Dedifferentiated amniotic fluid mesenchymal stem cell (primary cell): ENCODE measurements around the gene GDF9.

Experiments used
- DNase-seq: peaks from one replicate; pipeline ENCODE4 v3.0.0-alpha.2; 2016; ENCODE audit errors: extremely low spot score

Gene GDF9

DNA sequence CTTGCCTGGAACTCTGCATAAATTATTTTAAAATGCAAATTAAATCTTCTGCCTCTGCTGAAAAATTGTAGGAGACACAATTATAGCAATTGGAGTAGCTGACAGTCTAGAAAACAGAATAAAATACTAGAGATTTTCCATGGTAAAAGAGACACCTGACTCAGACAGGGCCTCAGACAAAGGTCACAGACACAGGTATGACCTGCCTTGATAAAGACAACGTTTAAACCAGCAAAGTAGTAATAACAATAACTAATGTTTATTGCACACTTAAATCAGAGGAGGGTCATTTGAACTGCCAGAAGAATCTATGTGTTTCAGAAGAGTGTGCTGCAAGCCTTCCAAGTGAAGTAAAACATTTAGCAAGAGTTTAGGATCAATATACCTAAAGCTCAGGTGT lies 49.3 kb downstream of the GDF9 start:
- DNase-seq: no peak

DNA sequence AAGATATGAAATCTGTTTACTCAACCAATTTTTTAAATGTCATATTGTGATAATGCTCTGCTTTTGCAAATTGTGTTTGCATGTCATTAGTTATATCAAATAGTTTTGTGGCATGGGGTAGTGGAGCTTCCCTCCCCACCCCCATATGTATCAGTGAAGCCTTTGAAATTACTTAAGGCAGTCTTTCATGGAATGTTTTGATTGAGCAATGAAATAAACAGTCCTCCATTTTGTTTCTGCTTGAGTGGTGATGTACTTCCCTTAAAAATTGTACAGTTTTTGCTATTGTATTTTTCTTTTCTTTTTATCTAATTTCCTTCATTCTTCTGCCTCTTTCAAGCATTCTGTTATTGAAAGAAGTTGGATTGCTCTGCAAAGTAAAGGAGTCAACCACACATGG lies 49.7 kb downstream of the GDF9 start:
- no peak for DNase-seq

DNA sequence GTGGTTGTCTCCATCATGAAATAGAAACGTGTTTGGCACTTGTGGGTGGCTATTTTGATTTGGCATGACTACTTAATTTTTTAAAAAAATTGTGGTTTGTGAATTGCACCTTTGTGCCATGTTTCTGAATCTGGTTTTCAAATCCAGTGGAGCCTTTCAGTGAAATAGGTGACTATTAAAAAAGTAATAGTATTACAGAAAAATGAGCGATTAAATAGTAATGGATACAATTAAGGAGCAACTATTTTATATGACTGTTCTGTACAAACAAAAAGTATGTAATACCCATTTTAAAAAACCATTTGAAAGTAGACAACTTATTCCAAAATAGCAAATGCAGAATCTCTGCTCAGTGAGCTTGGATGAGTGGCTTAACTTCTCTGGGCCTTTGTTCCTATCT lies 50.2 kb downstream of the GDF9 start:
- DNase-seq: no peak

DNA sequence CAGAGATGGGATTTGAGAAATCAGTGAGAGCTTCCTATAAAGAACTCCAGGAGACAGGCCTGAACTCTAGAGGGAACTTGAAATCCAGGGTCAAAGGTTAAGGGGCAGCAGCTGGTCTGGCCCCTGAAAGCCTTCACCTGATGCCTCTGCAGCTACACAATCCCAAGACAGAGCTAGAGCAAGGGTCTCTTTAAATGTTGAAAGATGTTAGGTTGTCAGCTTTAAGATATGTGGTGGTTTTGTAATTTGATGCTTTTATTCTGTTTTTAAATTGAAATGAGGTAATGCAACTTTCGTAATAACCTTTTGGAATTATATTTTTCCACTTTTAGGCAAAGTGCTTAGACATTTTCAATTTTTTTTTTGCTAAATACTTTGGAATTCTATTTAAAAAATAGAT lies 50.8 kb downstream of the GDF9 start:
- DNase-seq: peak; percentile 36

DNA sequence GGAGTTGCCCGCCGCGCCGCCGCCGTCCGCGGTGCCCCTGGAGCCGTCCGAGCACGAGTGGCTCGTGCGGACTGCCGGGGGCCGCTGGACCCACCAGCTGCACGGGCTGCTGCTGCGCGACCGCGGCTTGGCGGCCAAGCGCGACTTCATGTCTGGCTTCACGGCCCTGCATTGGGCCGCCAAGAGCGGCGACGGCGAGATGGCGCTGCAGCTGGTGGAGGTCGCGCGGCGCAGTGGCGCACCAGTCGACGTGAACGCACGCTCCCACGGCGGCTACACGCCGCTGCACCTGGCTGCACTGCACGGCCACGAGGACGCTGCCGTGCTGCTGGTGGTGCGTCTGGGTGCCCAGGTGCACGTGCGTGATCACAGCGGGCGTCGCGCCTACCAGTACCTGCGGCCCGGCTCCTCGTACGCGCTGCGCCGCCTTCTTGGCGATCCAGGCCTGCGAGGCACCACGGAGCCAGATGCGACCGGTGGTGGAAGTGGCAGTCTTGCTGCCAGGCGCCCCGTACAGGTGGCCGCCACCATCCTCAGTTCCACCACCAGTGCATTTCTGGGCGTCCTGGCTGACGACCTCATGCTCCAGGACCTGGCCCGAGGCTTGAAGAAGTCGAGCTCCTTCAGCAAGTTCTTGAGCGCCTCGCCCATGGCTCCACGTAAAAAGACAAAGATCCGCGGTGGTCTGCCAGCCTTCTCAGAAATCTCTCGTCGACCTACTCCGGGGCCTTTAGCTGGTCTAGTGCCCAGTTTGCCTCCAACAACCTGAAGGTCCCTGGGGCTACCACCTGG lies 51.6 kb downstream of the GDF9 start:
- DNase-seq: no peak

DNA sequence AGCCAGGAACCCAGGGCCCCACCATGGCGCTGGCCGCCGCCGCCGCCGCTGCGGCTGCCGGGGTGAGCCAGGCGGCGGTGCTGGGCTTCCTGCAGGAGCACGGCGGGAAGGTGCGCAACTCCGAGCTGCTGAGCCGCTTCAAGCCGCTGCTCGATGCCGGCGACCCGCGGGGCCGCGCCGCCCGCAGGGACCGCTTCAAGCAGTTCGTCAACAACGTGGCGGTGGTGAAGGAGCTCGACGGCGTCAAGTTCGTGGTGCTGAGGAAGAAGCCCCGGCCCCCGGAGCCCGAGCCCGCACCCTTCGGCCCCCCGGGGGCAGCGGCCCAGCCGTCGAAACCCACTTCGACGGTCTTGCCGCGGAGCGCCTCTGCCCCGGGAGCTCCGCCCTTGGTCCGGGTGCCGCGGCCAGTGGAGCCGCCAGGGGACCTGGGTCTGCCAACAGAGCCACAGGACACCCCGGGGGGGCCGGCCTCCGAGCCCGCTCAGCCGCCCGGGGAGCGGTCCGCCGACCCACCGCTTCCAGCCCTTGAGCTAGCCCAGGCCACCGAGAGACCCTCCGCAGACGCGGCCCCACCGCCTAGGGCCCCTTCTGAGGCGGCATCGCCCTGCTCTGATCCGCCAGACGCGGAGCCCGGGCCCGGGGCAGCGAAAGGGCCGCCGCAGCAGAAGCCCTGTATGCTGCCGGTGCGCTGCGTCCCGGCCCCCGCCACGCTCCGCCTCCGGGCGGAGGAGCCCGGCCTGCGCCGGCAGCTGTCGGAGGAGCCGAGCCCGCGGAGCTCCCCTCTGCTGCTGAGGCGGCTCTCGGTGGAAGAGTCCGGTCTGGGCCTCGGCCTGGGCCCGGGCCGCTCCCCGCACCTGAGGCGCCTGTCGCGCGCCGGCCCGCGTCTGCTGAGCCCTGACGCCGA lies 52.4 kb downstream of the GDF9 start:
- no peak for DNase-seq

DNA sequence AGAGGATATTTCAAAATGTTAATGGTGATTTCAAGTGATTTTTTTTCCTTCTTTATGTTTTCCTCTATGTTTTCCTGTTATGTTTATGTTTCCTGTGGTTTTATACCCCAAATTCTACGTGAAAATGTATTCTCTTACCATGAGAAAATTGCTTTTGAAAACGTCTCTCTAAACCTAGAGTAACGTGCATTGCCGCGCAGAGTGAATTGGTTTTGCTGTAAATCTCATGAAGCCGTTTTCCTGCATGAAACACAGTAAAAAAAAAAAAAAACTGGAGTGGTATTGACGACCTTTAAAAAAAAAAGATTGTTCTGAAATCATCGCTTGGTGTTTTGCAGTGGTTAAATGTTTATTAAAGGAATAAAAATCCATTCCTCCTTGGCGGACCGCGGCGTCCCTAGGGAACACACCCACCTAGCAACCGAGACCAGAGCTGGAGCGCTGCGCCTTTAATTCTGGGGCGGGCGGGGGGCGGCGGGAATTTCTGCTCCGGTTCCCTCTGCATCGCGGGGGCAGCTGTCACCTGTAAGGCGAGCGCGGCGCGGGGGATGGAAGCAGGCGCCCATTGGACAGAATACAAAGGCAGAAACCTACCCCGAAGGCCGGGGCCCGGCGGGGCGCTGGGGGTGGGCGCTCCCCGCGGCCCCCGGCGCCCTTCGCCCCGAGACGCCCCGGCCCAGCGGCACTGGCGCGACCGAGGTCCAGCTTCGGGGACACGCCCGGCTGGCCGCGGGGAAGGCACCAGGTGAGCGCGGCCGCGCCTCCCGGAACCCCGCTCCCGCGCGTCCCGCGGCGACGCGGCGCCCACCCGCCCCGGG lies 53.3 kb downstream of the GDF9 start, which contains the start of gene SOWAHA:
TSS of gene SOWAHA (plus strand) at position 522 of the 818 bp plus-strand sequence. CDS start 320 bp downstream, outside the sequence.
- no peak for DNase-seq

DNA sequence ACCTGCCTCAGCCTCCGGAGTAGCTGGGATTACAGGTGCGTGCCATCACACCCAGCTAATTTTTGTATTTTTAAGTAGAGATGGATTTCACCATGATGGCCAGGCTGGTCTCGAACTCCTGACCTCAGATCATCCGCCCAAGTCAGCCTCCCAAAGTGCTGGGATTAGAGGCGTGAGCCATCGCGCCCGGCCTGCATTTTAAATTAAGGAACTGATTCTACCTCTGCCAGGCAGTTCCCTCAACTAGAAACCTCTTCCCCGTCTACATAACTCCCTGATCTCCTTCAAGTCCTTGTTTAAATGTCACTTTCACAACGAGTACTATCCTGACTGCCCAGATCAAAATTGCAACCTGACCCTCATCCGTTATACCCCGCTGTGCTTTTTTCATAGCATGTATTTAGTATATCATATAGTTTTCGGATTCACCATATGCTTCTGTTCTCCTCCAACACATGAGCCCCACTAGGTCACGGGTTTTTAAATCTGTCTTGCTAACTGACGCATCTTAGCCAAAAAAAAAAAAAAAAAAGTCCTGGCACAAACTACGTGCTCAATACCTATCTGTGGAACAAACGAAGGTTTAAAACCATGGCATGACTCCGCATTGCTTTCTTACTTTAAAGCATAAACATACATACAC lies 54.0 kb downstream of the GDF9 start:
- no peak for DNase-seq
